GM21447 (cell line): ENCODE results near the gene BORCS8.
"Not testable (repeated sequence)": the region's sequence is repeated elsewhere in the genome, so short reads cannot be mapped to it uniquely, and the experiment has no call there.

Experiments
- ATAC-seq: cut with Tn5 transposase; IDR thresholded peaks from one replicate; pipeline ENCODE4 v1.9.1; 2021; ENCODE audit not compliant: unreplicated experiment

BORCS8 gene

GRCh38 chr19:19192078-19192882 is at the start of gene BORCS8, which contains the start of gene RFXANK:
TSS of gene BORCS8 (minus strand) at chr19:19192152. CDS start at chr19:19192117, 35 bp downstream.
TSS of gene RFXANK (plus strand) at chr19:19192258. CDS start at chr19:19193947, 1,689 bp downstream.
- peak; percentile 83 for ATAC-seq

GRCh38 chr19:19240476-19240875 is 48.5 kb upstream of the BORCS8 start:
- ATAC-seq, result no peak

- no peak for ATAC-seq
Measured at GRCh38 chr19:19239675-19240074, 47.7 kb upstream of the BORCS8 start.

GRCh38 chr19:19238126-19238894 is 46.4 kb upstream of the BORCS8 start:
- ATAC-seq, result no peak

- ATAC-seq, result no peak
Measured at GRCh38 chr19:19236173-19236572, 44.2 kb upstream of the BORCS8 start.

GRCh38 chr19:19234220-19234816 is 42.4 kb upstream of the BORCS8 start:
- ATAC-seq, result no peak

- ATAC-seq, result no peak
Measured at GRCh38 chr19:19232261-19232721, 40.3 kb upstream of the BORCS8 start.

- no peak for ATAC-seq
Measured at GRCh38 chr19:19230999-19231398, 39.0 kb upstream of the BORCS8 start.

GRCh38 chr19:19229701-19230100 is 37.7 kb upstream of the BORCS8 start:
- no peak for ATAC-seq

GRCh38 chr19:19227217-19227616 is 35.3 kb upstream of the BORCS8 start:
- ATAC-seq, result no peak

GRCh38 chr19:19226663-19227062 is 34.7 kb upstream of the BORCS8 start:
- ATAC-seq, result no peak

- no peak for ATAC-seq
Measured at GRCh38 chr19:19226204-19226603, 34.3 kb upstream of the BORCS8 start.

- no peak for ATAC-seq
Measured at GRCh38 chr19:19224852-19225494, 33.0 kb upstream of the BORCS8 start.

GRCh38 chr19:19224150-19224851 is 32.3 kb upstream of the BORCS8 start:
- no peak for ATAC-seq

- ATAC-seq, result no peak
Measured at GRCh38 chr19:19223636-19224035, 31.7 kb upstream of the BORCS8 start.

- no peak for ATAC-seq
Measured at GRCh38 chr19:19223060-19223459, 31.1 kb upstream of the BORCS8 start.

- ATAC-seq, result not testable (repeated sequence)
Measured at GRCh38 chr19:19221000-19221399, 29.0 kb upstream of the BORCS8 start.

GRCh38 chr19:19218911-19219310 is 27.0 kb upstream of the BORCS8 start:
- ATAC-seq, result no peak

GRCh38 chr19:19217099-19217498 is 25.1 kb upstream of the BORCS8 start:
- no peak for ATAC-seq

- ATAC-seq, result no peak
Measured at GRCh38 chr19:19215792-19216191, 23.8 kb upstream of the BORCS8 start.
